Non-pigmented ciliary epithelial cell (primary cell): ENCODE data around the gene C1orf74.

Source experiments
- DNase-seq: peaks from one replicate; pipeline ENCODE4 v3.0.0-alpha.2; 2010; ENCODE audit warnings: low read depth

Gene C1orf74

GRCh38 chr1:209770636-209771415 lies 13.5 kb downstream of the C1orf74 start:
- DNase-seq: no peak

- DNase-seq: no peak
Measured at GRCh38 chr1:209769971-209770370, 14.4 kb downstream of the C1orf74 start.

GRCh38 chr1:209769171-209769904 lies 15.0 kb downstream of the C1orf74 start:
- peak; percentile 38 for DNase-seq

- DNase-seq: no peak
Measured at GRCh38 chr1:209768354-209768774, 16.0 kb downstream of the C1orf74 start.

GRCh38 chr1:209767706-209768105 lies 16.7 kb downstream of the C1orf74 start:
- no peak for DNase-seq

DNA sequence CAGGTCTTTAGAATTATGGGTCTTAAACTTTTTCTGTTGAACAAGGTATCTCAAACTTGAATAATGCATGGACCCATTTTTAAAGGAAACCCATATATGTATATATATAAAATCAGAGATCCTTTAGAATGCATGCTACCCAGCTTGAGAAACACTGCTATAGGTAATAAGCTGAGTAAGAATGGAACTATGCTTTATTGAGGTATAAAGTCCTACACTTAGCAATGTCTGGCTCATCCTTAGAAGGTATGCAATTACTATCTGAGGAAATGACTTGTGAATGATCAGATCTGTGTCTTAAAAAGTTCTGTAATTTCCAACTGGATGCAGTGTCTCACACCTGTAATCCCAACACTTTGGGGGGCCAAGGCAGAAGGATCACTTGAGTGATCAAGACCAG lies 17.3 kb downstream of the C1orf74 start:
- DNase-seq: no peak

GRCh38 chr1:209766051-209766450 lies 18.3 kb downstream of the C1orf74 start:
- DNase-seq: no peak

- no peak for DNase-seq
Measured at GRCh38 chr1:209761011-209761635, 23.2 kb downstream of the C1orf74 start.

DNA sequence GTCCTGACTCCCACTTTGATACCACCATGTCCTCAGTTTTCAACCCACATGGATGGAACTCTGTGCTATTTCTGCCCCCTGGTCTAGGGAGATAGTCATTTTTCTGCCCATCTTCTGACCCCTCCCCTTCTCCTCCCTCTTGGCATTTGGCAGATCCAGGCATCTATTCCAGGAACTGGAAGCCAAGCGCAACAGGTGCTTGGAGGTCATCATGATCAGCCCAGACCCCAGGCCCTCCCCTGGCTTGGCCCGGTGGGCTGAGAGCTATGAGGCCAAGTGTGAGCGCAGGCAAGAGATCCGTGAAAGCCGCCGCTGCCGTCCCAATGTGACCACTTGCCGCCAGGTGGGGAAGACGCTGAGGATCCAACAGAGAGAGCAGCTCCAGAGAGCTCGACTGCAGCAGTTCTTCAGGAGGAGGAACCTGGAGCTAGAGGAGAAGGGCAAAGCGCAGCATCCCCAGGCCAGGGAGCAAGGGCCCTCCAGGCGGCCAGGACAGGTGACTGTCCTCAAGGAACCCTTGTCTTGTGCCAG lies 24.5 kb downstream of the C1orf74 start:
- DNase-seq: no peak

GRCh38 chr1:209758400-209758799 lies 26.0 kb downstream of the C1orf74 start:
- DNase-seq: no peak

GRCh38 chr1:209756615-209757445 lies 27.5 kb downstream of the C1orf74 start:
- no peak for DNase-seq

DNA sequence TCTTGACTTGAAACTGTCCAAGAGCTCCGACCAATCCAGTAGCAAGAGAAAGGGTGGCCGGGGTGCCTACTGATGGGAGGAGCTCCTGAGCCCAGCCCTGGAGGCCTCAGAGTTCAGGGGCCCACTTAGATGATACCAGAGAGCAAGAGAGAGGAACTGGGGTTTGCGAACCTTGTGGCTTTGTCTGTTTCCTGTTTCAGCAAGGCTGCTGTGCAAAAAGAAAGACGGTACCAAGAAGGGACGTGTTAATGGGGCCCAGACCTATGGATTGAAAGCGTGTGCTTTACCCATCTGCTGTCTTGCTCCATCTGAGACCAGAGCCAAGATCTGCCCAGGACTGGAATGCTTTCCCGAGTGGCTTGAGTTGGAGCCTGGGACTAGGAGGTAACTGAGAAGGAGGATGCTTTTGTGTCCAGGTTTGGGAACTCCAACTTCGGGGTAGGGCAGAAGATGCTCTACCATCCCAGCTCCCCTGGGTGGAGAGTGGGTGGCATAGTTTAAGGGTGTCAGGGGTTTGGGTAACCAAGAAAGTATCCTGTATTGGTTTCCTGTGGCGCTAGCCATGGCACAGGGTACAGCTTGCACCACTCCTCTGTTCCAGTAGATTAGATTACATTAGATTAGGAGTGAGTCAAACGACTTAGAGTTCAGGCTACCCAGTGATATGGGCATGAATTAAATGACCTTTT lies 28.3 kb downstream of the C1orf74 start, which contains the start of gene TRAF3IP3:
Gene TRAF3IP3 (plus strand): TSS at position 128 of the 689 bp plus-strand sequence. CDS start 3,987 bp downstream, outside the sequence.
- no peak for DNase-seq

DNA sequence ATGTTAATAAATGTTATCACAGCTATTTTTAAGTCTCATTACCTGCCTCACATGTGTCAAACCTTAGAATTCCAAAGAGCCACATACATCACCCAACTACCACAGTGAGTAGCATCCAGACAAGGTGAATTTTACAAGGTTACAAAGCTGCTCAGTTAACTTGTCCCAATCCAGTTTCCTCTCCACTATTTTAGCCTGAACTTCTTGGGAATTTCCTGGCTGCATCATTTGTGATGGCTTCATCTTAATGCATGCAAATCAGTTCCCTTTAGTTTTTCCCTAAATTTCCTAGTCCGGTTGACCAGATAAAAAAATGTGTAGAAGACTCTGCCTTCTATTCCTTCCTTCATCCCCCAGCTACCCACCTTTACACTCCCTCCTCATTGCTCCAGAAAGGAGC lies 29.1 kb downstream of the C1orf74 start:
- DNase-seq: no peak

GRCh38 chr1:209752890-209753289 lies 31.5 kb downstream of the C1orf74 start:
- no peak for DNase-seq

GRCh38 chr1:209751627-209752231 lies 32.6 kb downstream of the C1orf74 start:
- DNase-seq: no peak

- no peak for DNase-seq
Measured at GRCh38 chr1:209749670-209750323, 34.6 kb downstream of the C1orf74 start.

DNA sequence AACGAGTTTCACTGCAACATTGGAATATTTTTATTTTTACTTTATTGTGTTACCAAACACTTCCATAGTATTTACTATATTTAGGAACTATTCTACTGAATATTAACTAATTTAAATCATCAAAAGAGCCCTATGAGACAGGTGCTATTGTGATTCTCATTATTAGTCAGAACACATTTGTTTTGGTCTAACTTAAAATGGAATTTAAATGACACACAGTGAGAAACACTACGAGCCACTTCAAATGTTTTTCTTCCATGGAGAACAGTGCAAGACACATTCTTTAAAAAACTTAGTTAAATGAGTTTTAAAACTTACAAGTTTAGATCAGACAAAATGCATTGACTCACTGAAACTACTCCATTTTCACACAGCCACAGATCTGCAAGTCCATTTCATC lies 35.2 kb downstream of the C1orf74 start:
- DNase-seq: no peak

DNA sequence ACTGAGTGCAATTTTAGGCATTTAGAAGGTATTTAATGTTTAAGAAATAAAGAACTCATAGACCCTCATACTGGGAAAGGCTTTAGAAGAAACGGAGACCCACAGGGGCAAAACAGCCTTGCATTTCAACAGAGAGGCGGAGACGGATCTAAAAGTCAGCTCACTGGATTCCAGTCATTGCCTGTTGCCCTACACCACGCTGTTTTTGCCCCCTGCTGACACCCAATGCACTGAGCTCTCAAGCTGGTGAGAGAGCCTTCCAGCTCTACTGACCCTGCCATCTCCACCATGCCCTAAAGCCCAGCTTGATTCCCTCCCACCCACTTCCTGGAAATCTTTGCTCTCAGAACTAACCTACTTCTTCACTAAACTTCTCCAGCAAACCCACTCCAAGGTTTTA lies 35.7 kb downstream of the C1orf74 start:
- DNase-seq: no peak

DNA sequence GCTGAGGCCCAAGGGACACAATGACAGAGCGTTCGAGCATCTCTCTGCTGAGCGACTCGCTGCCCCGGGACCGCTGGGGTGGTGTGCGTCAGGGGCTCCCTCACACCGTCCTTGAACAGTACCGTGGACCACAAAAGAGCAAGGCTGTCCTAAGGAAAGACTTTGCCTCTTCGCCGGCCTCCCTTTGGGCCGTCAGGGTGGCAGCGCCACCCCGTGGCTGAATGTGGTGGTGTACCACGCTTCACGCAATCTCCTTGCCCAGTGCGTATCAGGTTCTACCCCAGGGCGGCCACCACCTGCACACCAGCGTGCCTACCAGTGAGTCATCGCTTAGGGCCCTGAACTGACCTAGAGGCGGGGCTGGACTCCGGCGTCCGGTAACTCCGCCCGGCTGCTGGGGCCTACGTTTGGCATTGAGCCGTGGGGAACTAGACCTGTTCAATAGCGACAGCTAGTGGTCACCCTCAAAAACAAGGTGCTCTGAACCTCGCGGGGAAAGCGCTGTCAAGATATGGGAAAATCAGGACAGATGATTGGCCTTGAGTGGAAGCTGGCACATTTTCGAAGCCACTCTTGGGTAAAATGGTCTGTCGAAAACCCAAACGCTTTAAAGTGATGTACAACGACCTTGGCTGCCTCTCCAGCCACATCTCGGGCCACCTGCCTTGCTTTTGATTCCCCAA lies 36.6 kb downstream of the C1orf74 start:
- DNase-seq: peak; percentile 73
